GM12878 (cell line): ENCODE measurements around the gene GALE. TPM values are rescaled to one million over a fixed set of nuclear protein-coding genes. Genes with fewer than 3 reads are reported as not detected.

Experiments
- BMI1 ChIP-seq: fragments of 450-650 bp; IDR thresholded peaks from 2 replicates; pipeline ENCODE4 v1.6.1; 2016; ENCODE audit warnings: mild to moderate bottlenecking, moderate library complexity, borderline replicate concordance
- CBX3 ChIP-seq: fragments of 200-600 bp; sonication (generic); IDR thresholded peaks from 2 replicates; pipeline ENCODE4 v1.6.1; 2016; ENCODE audit warnings: low read depth, borderline replicate concordance
- CBX5 ChIP-seq: sonication (generic); IDR thresholded peaks from 2 replicates; pipeline ENCODE4 v1.6.1; 2016; ENCODE audit warnings: low read depth, moderate library complexity, mild to moderate bottlenecking, inconsistent platforms
- CEBPZ ChIP-seq: fragments of 150-350 bp; IDR thresholded peaks from 2 replicates; pipeline ENCODE4 v1.6.1; 2016; ENCODE audit warnings: low read depth, low read length
- E2F4 ChIP-seq: IDR thresholded peaks from 2 replicates; pipeline ENCODE4 v1.6.1; 2012; ENCODE audit warnings: low read depth, low read length, improper control_type of control experiment
- IKZF2 ChIP-seq, 2 experiments: fragments of 450-650 bp; IDR thresholded peaks; 2 replicates each; pipeline ENCODE4 v1.6.1; 2017; ENCODE audit warnings: mild to moderate bottlenecking in 2 of 2, moderate library complexity in 2 of 2
- MXI1 ChIP-seq: fragments of 150-350 bp; IDR thresholded peaks from 2 replicates; pipeline ENCODE4 v1.6.1; 2011; ENCODE audit warnings: low read depth, mild to moderate bottlenecking, inconsistent platforms, low read length, improper control_type of control experiment
- NR2C2 ChIP-seq: IDR thresholded peaks from 2 replicates; pipeline ENCODE4 v1.6.1; 2011; ENCODE audit warnings: borderline replicate concordance, low read depth; ENCODE audit not compliant: control insufficient read depth, insufficient read length
- POLR2A ChIP-seq: IDR thresholded peaks from 2 replicates; pipeline ENCODE4 v1.6.1; 2011; ENCODE audit warnings: low read depth, mild to moderate bottlenecking, low read length
- RAD21 ChIP-seq: IDR thresholded peaks from 2 replicates; pipeline ENCODE4 v1.6.1; 2011; ENCODE audit warnings: mild to moderate bottlenecking, low read depth, low read length, moderate library complexity; ENCODE audit not compliant: insufficient read depth
- ZSCAN29 ChIP-seq: fragments of 450-650 bp; IDR thresholded peaks from 2 replicates; pipeline ENCODE4 v1.6.1; 2017; ENCODE audit warnings: mild to moderate bottlenecking, moderate library complexity
- polyA plus RNA-seq, 11 experiments: library from polyadenylated mRNA; depleted of rRNA in 4 of 11; unstranded in 6 of 11; stranded (reverse) in 5 of 11; fragments of >200 nt; fragmentation: Nextera tagmentation in 4 of 11; fragmentation: Illumina TruSeq in 1 of 11; extraction: Ambion mirVana in 4 of 11; extraction: Trizol in 1 of 11; gene quantifications; 1 replicate in 1 of 11; 2 replicates in 10 of 11; pipeline versions ENCODE4 v1.2.1 to v1.2.3, GENCODE V29; 2011 to 2016; ENCODE audit warnings: inconsistent platforms in 2 of 11, missing spikeins in 2 of 11, low read depth in 1 of 11
- total RNA-seq, 4 experiments: library from RNA; depleted of rRNA in 3 of 4; stranded (reverse); fragments of >200 nt in 3 of 4; fragmentation: Illumina TruSeq in 1 of 4; extraction: Trizol in 1 of 4; gene quantifications; 2 replicates each; pipeline versions ENCODE4 v1.2.1 to v1.2.3, GENCODE V29; 2013 to 2021

Gene GALE
- total and polyA plus RNA-seq, 10 of the 15 experiments (the other 5 are each of a cell fraction or from before 2014, with no cell fraction given), result 4.2 to 93.7 (median 40.4) TPM

- TF ChIP-seq IKZF2 (IDR thresholded peaks at IDR 0.05) (no peak), BMI1 (peak; percentile 73; the same call in 1 of the 2 replicates), NR2C2 (no peak), CBX5 (no peak), POLR2A (peak; percentile 30; the same call in 1 of the 2 replicates), ZSCAN29 (no peak), CEBPZ (no peak), RAD21 (no peak), E2F4 (no peak), MXI1 (peak; percentile 54; the same call in 1 of the 2 replicates), CBX3 (no peak)
Observed at GRCh38 chr1:23793018-23793781, 7.4 kb downstream of the GALE start (continued).
